ENCODE data around the gene TMEM252. TPM values are rescaled to one million over a fixed set of nuclear protein-coding genes. Genes with fewer than 3 reads are reported as not detected.

Gene TMEM252
- total RNA-seq, 4 donors from 2014 or later, result 0.34 TPM; not detected in 3

- intact Hi-C loops (cut with DNase I), result no loop called here
- H3K4me1 ChIP-seq, result peaks cover 27 to 68% (median 60%) of the 10 kb centered on the region in 4 donors
- WGBS, result 28% methylated on average over 7 of the region's 7 CpGs
- peak overlapping the region; percentile 85 to 89 (median 88) for H3K27ac ChIP-seq (replicated peaks in 1 of 4)
- no peaks in the 10 kb centered on the region for H3K27me3 ChIP-seq
- no peak overlapping the region for H3K4me3 ChIP-seq
- no peaks in the 10 kb centered on the region for H3K9me3 ChIP-seq
- peaks cover 7 to 47% (median 11%) of the 10 kb centered on the region in 4 donors for H3K36me3 ChIP-seq
- peak; percentile 55 to 78 for TF ChIP-seq POLR2AphosphoS5 (IDR thresholded peaks at IDR 0.05)
- TF ChIP-seq POLR2A (IDR thresholded peaks at IDR 0.05; ENCODE audit: low read depth), result no peak
- no peak for TF ChIP-seq EP300 (IDR thresholded peaks at IDR 0.05)
- peak; percentile 79 to 84 (median 79) for TF ChIP-seq CTCF (IDR thresholded peaks at IDR 0.05)
- DNase-seq (ENCODE audit: extremely low spot score), result no peak
Measured at GRCh38 chr9:68507130-68507805, 33.4 kb downstream of the TMEM252 start.

GRCh38 chr9:68506551-68506950, 34.1 kb downstream of the TMEM252 start:
- Histone ChIP-seq H3K4me3 (no peak overlapping the region), H3K36me3 (peaks cover 7 to 47% (median 11%) of the 10 kb centered on the region in 4 donors), H3K9me3 (no peaks in the 10 kb centered on the region), H3K27ac (replicated peaks in 1 of 4) (peak overlapping the region; percentile 85 to 89 (median 88)), H3K27me3 (no peaks in the 10 kb centered on the region), H3K4me1 (peaks cover 34 to 71% (median 66%) of the 10 kb centered on the region in 4 donors)
- no peak for DNase-seq (ENCODE audit: extremely low spot score)
- no peak for TF ChIP-seq EP300 (IDR thresholded peaks at IDR 0.05)
- no peak for TF ChIP-seq POLR2AphosphoS5 (IDR thresholded peaks at IDR 0.05)
- no peak for TF ChIP-seq POLR2A (IDR thresholded peaks at IDR 0.05; ENCODE audit: low read depth)
- no peak for TF ChIP-seq CTCF (IDR thresholded peaks at IDR 0.05)
- intact Hi-C loops (cut with DNase I), result no loop called here
- WGBS, result 92% methylated on average over 1 of the region's 1 CpG

GRCh38 chr9:68505681-68506409, 34.8 kb downstream of the TMEM252 start:
- TF ChIP-seq POLR2AphosphoS5 (IDR thresholded peaks at IDR 0.05), result no peak
- no peak for TF ChIP-seq POLR2A (IDR thresholded peaks at IDR 0.05; ENCODE audit: low read depth)
- TF ChIP-seq CTCF (IDR thresholded peaks at IDR 0.05), result no peak
- no peak for TF ChIP-seq EP300 (IDR thresholded peaks at IDR 0.05)
- Histone ChIP-seq H3K4me1 (peaks cover 41 to 74% (median 71%) of the 10 kb centered on the region in 4 donors), H3K9me3 (no peaks in the 10 kb centered on the region), H3K27ac (replicated peaks in 1 of 4) (peak overlapping the region; percentile 85 to 89 (median 88)), H3K27me3 (no peaks in the 10 kb centered on the region), H3K36me3 (peaks cover 7 to 50% (median 13%) of the 10 kb centered on the region in 4 donors), H3K4me3 (no peak overlapping the region)
- DNase-seq (ENCODE audit: extremely low spot score), result no peak
- intact Hi-C loops (cut with DNase I), result no loop called here
- 56% methylated on average over 4 of the region's 4 CpGs for WGBS

GRCh38 chr9:68502279-68502678, 38.4 kb downstream of the TMEM252 start:
- H3K9me3 ChIP-seq, result no peaks in the 10 kb centered on the region
- intact Hi-C loops (cut with DNase I), result no loop called here
- peaks cover 10 to 68% (median 30%) of the 10 kb centered on the region in 4 donors for H3K36me3 ChIP-seq
- H3K4me1 ChIP-seq, result peaks cover 57 to 66% (median 61%) of the 10 kb centered on the region in 4 donors
- TF ChIP-seq POLR2AphosphoS5 (IDR thresholded peaks at IDR 0.05), result no peak
- no peak for TF ChIP-seq EP300 (IDR thresholded peaks at IDR 0.05)
- no peak for TF ChIP-seq POLR2A (IDR thresholded peaks at IDR 0.05; ENCODE audit: low read depth)
- no peak for DNase-seq (ENCODE audit: extremely low spot score)
- H3K27me3 ChIP-seq, result no peaks in the 10 kb centered on the region
- 64% methylated on average over 4 of the region's 4 CpGs for WGBS
- H3K4me3 ChIP-seq, result no peak overlapping the region
- peak overlapping the region; percentile 85 to 89 (median 88) for H3K27ac ChIP-seq (replicated peaks in 1 of 4)
